CD14-positive monocyte (primary cell): Measurements from ENCODE around the gene DCP1B. TPM values are rescaled to one million over a fixed set of nuclear protein-coding genes. Genes with fewer than 3 reads are reported as not detected.

Source experiments
- DNase-seq, 3 donors: peaks; one replicate each; pipeline ENCODE4 v3.0.0-alpha.2; 2011 to 2022
- H2AFZ ChIP-seq: 2 replicates; pipeline ENCODE4 v1.6.0; 2012; ENCODE audit warnings: mild to moderate bottlenecking, low read depth, low read length, inconsistent platforms; ENCODE audit not compliant: insufficient read depth, poor library complexity, severe bottlenecking
- H3K27ac ChIP-seq, 2 donors: 1 replicate in 1 of 2; 2 replicates in 1 of 2; pipeline ENCODE4 v1.5.1; 2012 to 2013; ENCODE audit warnings: low read length in 2 of 2, control low read depth in 1 of 2, inconsistent platforms in 1 of 2, low read depth in 1 of 2, mild to moderate bottlenecking in 1 of 2
- H3K27me3 ChIP-seq, 2 donors: one replicate each; pipeline versions ENCODE4 v1.6.0 to v1.6.1; 2011 to 2013; ENCODE audit warnings: low read length in 2 of 2; ENCODE audit not compliant: control insufficient read depth in 2 of 2, insufficient read depth in 2 of 2
- H3K36me3 ChIP-seq, 2 donors: replicated peaks in 1 of 2; 1 replicate in 1 of 2; 2 replicates in 1 of 2; pipeline versions ENCODE4 v1.5.1 to v1.6.1; 2012 to 2013; ENCODE audit warnings: low read length in 2 of 2, control low read depth in 1 of 2, inconsistent platforms in 1 of 2, mild to moderate bottlenecking in 1 of 2; ENCODE audit not compliant: insufficient read depth in 2 of 2, control insufficient read depth in 1 of 2
- H3K4me1 ChIP-seq, 2 donors: 1 replicate in 1 of 2; 2 replicates in 1 of 2; pipeline versions ENCODE4 v1.5.1 to v1.6.1; 2012 to 2013; ENCODE audit warnings: low read length in 2 of 2, control low read depth in 1 of 2, inconsistent platforms in 1 of 2, mild to moderate bottlenecking in 1 of 2, moderate library complexity in 1 of 2; ENCODE audit not compliant: insufficient read depth in 2 of 2, control insufficient read depth in 1 of 2
- H3K4me2 ChIP-seq: replicated peaks from 2 replicates; pipeline ENCODE3; 2012; ENCODE audit warnings: low read length, moderate library complexity, mild to moderate bottlenecking; ENCODE audit not compliant: poor library complexity, severe bottlenecking; ENCODE audit errors: extremely low read depth
- H3K4me3 ChIP-seq, 3 experiments: fragments of 200-600 bp in 1 of 3; sonication (generic) in 1 of 3; replicated peaks in 1 of 3; 1 replicate in 2 of 3; 2 replicates in 1 of 3; pipeline ENCODE4 v1.5.1; 2011 to 2013; ENCODE audit warnings: low read length in 3 of 3, mild to moderate bottlenecking in 3 of 3, control low read depth in 2 of 3, low read depth in 2 of 3, inconsistent platforms in 1 of 3, moderate library complexity in 1 of 3
- H3K79me2 ChIP-seq: 2 replicates; pipeline ENCODE4 v1.6.0; 2012; ENCODE audit warnings: mild to moderate bottlenecking, control low read depth, inconsistent platforms, low read length, moderate library complexity; ENCODE audit not compliant: insufficient read depth
- H3K9ac ChIP-seq: 2 replicates; pipeline ENCODE4 v1.6.0; 2017; ENCODE audit warnings: low read length, mild to moderate bottlenecking; ENCODE audit not compliant: insufficient read depth, poor library complexity, severe bottlenecking
- H3K9me3 ChIP-seq, 2 donors: replicated peaks in 1 of 2; 1 replicate in 1 of 2; 2 replicates in 1 of 2; pipeline versions ENCODE4 v1.5.1 to v1.6.1; 2012 to 2013; ENCODE audit warnings: low read length in 2 of 2, control low read depth in 1 of 2; ENCODE audit not compliant: control insufficient read depth in 1 of 2, insufficient read depth in 1 of 2
- H4K20me1 ChIP-seq: 2 replicates; pipeline ENCODE4 v1.6.0; 2012; ENCODE audit warnings: mild to moderate bottlenecking, low read length, control low read depth, moderate library complexity; ENCODE audit not compliant: insufficient read depth
- H3K27ac Mint-ChIP-seq, 7 donors: one replicate each; pipeline ENCODE4 v1.8.0; 2020; ENCODE audit warnings: mild to moderate bottlenecking in 7 of 7, mixed read lengths in 7 of 7, moderate library complexity in 6 of 7, inconsistent platforms in 2 of 7
- H3K27me3 Mint-ChIP-seq, 3 donors: one replicate each; pipeline ENCODE4 v1.8.0; 2021 to 2022; ENCODE audit warnings: low read depth in 3 of 3, mild to moderate bottlenecking in 3 of 3, mixed read lengths in 3 of 3, moderate library complexity in 3 of 3, inconsistent platforms in 1 of 3
- H3K36me3 Mint-ChIP-seq, 2 donors: one replicate each; pipeline ENCODE4 v1.8.0; 2020; ENCODE audit warnings: mixed read lengths in 2 of 2, inconsistent platforms in 1 of 2, mild to moderate bottlenecking in 1 of 2
- H3K4me1 Mint-ChIP-seq: one replicate; pipeline ENCODE4 v1.8.0; 2020; ENCODE audit warnings: mild to moderate bottlenecking, mixed read lengths
- H3K4me3 Mint-ChIP-seq, 2 donors: one replicate each; pipeline ENCODE4 v1.8.0; 2020; ENCODE audit warnings: mild to moderate bottlenecking in 2 of 2, mixed read lengths in 2 of 2, moderate library complexity in 1 of 2
- H3K9me3 Mint-ChIP-seq, 7 donors: one replicate each; pipeline ENCODE4 v1.8.0; 2020 to 2022; ENCODE audit warnings: mixed read lengths in 7 of 7, mild to moderate bottlenecking in 6 of 7, moderate library complexity in 6 of 7, inconsistent platforms in 2 of 7
- WGBS: methylation state at CpG from one replicate; pipeline ENCODE4 v1.1.5; 2013; ENCODE audit warnings: missing lambda C conversion rate; ENCODE audit not compliant: insufficient coverage; 5-methylcytosine and 5-hydroxymethylcytosine counted together
- intact Hi-C, 2 donors: fragments of 100-400 bp; cut with micrococcal nuclease; formaldehyde crosslinking; loops; one replicate each; pipeline versions ENCODE4 v1.15.0 to v1.15.1; 2023
- polyA plus RNA-seq, 3 donors: library from polyadenylated mRNA; depleted of rRNA in 1 of 3; unstranded in 2 of 3; stranded (reverse) in 1 of 3; fragments of 300-500 nt in 2 of 3; fragments of >200 nt in 1 of 3; fragmentation: Illumina TruSeq in 2 of 3; gene quantifications; 1 replicate in 2 of 3; 2 replicates in 1 of 3; pipeline ENCODE4 v1.2.3, GENCODE V29; 2012 to 2021
- TF ChIP-seq, protein P1 (sequence below): fragments of 200-600 bp; IDR thresholded peaks from one replicate; pipeline ENCODE4 v1.8.0; 2022; ENCODE audit warnings: antibody characterized with exemption, mild to moderate bottlenecking

DCP1B gene
- polyA plus RNA-seq, 3 donors = 3.6 to 5.1 (median 4.9) TPM

DNA sequence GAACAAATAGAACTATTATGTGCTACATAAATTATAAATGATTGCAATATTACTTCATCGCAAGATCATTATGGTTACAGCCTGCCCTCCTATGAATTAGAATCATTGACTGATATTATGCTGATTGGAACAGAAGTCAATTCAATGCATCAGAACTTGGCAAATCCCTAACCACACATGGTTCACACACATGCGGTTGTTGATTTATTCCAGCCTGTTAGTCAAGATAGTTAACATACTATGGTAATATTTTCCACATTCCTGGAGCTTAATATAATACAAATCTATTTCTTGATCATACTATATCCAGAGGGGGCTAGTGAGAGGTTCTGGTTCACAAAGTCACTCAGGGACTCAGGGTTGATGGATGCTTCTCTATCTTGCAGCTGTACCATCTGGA, 38.8 kb upstream of the DCP1B start:
- no peak overlapping the region for H3K4me2 ChIP-seq
- H3K79me2 ChIP-seq = no peaks in the 10 kb centered on the region
- Mint-ChIP-seq H3K9me3 (no peaks in the 10 kb centered on the region), H3K4me1 (no peaks in the 10 kb centered on the region), H3K4me3 (no peak overlapping the region), H3K36me3 (no peaks in the 10 kb centered on the region), H3K27ac (no peak overlapping the region), H3K27me3 (peaks cover 10 to 27% (median 10%) of the 10 kb centered on the region in 3 donors)
- no peaks in the 10 kb centered on the region for H3K4me1 ChIP-seq
- DNase-seq = no peak
- H3K36me3 ChIP-seq = no peaks in the 10 kb centered on the region
- TF ChIP-seq, protein P1, sequence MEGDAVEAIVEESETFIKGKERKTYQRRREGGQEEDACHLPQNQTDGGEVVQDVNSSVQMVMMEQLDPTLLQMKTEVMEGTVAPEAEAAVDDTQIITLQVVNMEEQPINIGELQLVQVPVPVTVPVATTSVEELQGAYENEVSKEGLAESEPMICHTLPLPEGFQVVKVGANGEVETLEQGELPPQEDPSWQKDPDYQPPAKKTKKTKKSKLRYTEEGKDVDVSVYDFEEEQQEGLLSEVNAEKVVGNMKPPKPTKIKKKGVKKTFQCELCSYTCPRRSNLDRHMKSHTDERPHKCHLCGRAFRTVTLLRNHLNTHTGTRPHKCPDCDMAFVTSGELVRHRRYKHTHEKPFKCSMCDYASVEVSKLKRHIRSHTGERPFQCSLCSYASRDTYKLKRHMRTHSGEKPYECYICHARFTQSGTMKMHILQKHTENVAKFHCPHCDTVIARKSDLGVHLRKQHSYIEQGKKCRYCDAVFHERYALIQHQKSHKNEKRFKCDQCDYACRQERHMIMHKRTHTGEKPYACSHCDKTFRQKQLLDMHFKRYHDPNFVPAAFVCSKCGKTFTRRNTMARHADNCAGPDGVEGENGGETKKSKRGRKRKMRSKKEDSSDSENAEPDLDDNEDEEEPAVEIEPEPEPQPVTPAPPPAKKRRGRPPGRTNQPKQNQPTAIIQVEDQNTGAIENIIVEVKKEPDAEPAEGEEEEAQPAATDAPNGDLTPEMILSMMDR = no peak
- intact Hi-C loops = no loop called here
- no peaks in the 10 kb centered on the region for H4K20me1 ChIP-seq
- WGBS = no CpG with 5 or more reads among the region's 2 CpGs
- H3K9ac ChIP-seq = no peak overlapping the region
- no peak overlapping the region for H2AFZ ChIP-seq
- no peak overlapping the region for H3K4me3 ChIP-seq
- H3K27ac ChIP-seq = no peak overlapping the region
- H3K27me3 ChIP-seq = peaks cover 2 to 3% of the 10 kb centered on the region in 2 donors
- H3K9me3 ChIP-seq = no peaks in the 10 kb centered on the region

DNA sequence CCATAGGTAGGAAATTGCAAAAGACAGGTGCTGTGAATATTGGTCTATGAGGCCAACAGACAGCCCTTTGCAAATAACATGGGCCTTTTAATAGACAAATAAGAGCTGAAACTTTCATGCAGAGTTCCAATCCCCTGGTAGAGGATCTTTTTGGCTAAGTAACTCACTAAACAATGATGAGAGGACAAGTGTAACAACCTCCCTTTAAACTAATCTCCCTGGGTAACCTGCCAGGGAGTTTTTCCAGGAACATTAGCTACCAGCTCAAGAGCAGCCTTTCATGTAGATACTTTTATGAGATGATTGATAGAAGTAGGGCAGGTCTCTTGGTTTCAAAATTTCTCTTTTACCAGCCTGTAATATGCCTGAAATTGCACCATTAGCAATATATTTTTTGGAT, 34.8 kb upstream of the DCP1B start:
- Mint-ChIP-seq H3K27ac (no peak overlapping the region), H3K4me1 (peaks cover 14% of the 10 kb centered on the region), H3K9me3 (peaks cover 0 to 2% (median 0%) of the 10 kb centered on the region in 7 donors), H3K36me3 (no peaks in the 10 kb centered on the region), H3K4me3 (no peak overlapping the region), H3K27me3 (peaks cover 19 to 46% (median 25%) of the 10 kb centered on the region in 3 donors)
- intact Hi-C loops = no loop called here
- H4K20me1 ChIP-seq = no peaks in the 10 kb centered on the region
- H3K4me3 ChIP-seq = no peak overlapping the region
- no peak overlapping the region for H3K9ac ChIP-seq
- H3K79me2 ChIP-seq = no peaks in the 10 kb centered on the region
- no peak overlapping the region for H3K27ac ChIP-seq
- TF ChIP-seq, protein P1 = no peak
- H3K4me1 ChIP-seq = peaks cover 11 to 15% of the 10 kb centered on the region in 2 donors
- DNase-seq = no peak
- H3K36me3 ChIP-seq = no peaks in the 10 kb centered on the region
- no peak overlapping the region for H3K4me2 ChIP-seq
- no peak overlapping the region for H2AFZ ChIP-seq
- peaks cover 12 to 18% of the 10 kb centered on the region in 2 donors for H3K27me3 ChIP-seq
- H3K9me3 ChIP-seq = no peaks in the 10 kb centered on the region
